Measurements from ENCODE around the gene PDGFB. TPM values are rescaled to one million over a fixed set of nuclear protein-coding genes. Genes with fewer than 3 reads are reported as not detected.

The PDGFB gene
- total RNA-seq, 1 experiment from 2014 or later, result 39.7 TPM

DNA sequence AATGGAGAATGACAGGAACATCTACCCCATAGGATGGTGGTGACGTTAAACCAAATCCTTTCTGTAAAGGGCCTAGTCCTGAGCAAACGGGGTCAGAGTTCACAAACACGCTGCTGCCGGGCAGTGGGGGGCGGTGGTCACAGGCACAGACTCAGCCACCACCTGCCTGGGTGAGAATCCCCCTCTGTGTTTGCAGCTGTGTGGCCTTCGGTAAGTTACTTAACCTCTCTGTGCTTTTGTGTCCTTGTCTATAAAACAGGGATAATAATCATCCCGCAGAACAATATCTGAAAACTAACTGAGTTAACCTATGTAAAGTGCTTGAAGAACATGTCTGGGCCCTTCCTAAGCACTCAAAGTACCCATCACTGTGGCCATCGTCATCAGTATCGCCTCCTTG lies 26.0 kb upstream of the PDGFB start:
- no peak overlapping the region for H2AFZ ChIP-seq
- BruUV-seq (replicated peaks), result no TSS peak
- no peaks in the 10 kb centered on the region for H3K9me2 ChIP-seq (ENCODE audit: insufficient read depth)
- no peak for DNase-seq
- no peak overlapping the region for H3K27ac ChIP-seq
- no peaks in the 10 kb centered on the region for H3K9me3 ChIP-seq (ENCODE audit: insufficient read depth, low read depth)
- peaks cover 38% of the 10 kb centered on the region for H3F3A ChIP-seq (ENCODE audit: insufficient read depth, low read depth)
- H3K4me1 ChIP-seq (replicated peaks; ENCODE audit: insufficient read depth), result peaks cover 22% of the 10 kb centered on the region
- ChIA-PET POLR2A (ENCODE audit: unreplicated experiment) (no interaction called here), CTCF (no interaction called here)
- TF ChIP-seq EZH2 (IDR thresholded peaks at IDR 0.05; ENCODE audit: low read depth), result no peak
- TF ChIP-seq, protein P1, sequence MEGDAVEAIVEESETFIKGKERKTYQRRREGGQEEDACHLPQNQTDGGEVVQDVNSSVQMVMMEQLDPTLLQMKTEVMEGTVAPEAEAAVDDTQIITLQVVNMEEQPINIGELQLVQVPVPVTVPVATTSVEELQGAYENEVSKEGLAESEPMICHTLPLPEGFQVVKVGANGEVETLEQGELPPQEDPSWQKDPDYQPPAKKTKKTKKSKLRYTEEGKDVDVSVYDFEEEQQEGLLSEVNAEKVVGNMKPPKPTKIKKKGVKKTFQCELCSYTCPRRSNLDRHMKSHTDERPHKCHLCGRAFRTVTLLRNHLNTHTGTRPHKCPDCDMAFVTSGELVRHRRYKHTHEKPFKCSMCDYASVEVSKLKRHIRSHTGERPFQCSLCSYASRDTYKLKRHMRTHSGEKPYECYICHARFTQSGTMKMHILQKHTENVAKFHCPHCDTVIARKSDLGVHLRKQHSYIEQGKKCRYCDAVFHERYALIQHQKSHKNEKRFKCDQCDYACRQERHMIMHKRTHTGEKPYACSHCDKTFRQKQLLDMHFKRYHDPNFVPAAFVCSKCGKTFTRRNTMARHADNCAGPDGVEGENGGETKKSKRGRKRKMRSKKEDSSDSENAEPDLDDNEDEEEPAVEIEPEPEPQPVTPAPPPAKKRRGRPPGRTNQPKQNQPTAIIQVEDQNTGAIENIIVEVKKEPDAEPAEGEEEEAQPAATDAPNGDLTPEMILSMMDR (conservative IDR thresholded peaks at IDR 0.05), result no peak
- intact Hi-C loops (cut with micrococcal nuclease; ENCODE audit: unreplicated experiment), result no loop called here
- H3K79me2 ChIP-seq (ENCODE audit: low read depth), result no peaks in the 10 kb centered on the region
- H3K36me3 ChIP-seq (ENCODE audit: low read depth), result no peaks in the 10 kb centered on the region
- H3K4me3 ChIP-seq, result no peak overlapping the region
- no peak overlapping the region for H3K4me2 ChIP-seq
- no peaks in the 10 kb centered on the region for H3K27me3 ChIP-seq (ENCODE audit: insufficient read depth, low read depth)
- H4K20me1 ChIP-seq (ENCODE audit: insufficient read depth), result no peaks in the 10 kb centered on the region

DNA sequence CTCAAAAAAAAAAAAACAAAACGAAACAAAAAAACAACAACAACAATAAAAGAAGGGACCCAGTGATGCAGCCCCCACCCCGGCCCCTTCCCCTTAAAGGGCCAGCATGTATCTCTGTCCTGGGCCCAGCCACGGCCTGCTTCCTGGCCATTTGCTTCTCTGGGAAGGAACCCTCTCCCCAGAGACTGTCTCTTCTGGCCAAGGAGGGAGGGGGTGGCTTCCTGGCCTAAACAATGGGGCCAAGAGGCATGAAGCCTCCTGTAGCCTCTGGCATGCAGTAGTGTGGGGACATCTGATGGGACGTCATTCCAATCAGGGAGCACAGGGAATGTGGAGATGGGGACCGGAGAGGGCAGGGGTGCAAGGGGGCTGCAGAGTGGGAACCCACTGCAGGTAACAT lies 25.5 kb upstream of the PDGFB start:
- ChIA-PET POLR2A (ENCODE audit: unreplicated experiment) (no interaction called here), CTCF (no interaction called here)
- Histone ChIP-seq H2AFZ (no peak overlapping the region), H3K9me2 (ENCODE audit: insufficient read depth) (no peaks in the 10 kb centered on the region), H3K4me1 (replicated peaks; ENCODE audit: insufficient read depth) (peaks cover 22% of the 10 kb centered on the region), H3F3A (ENCODE audit: insufficient read depth, low read depth) (peaks cover 40% of the 10 kb centered on the region), H3K36me3 (ENCODE audit: low read depth) (no peaks in the 10 kb centered on the region), H3K9me3 (ENCODE audit: insufficient read depth, low read depth) (no peaks in the 10 kb centered on the region), H3K4me3 (no peak overlapping the region), H4K20me1 (ENCODE audit: insufficient read depth) (no peaks in the 10 kb centered on the region), H3K79me2 (ENCODE audit: low read depth) (no peaks in the 10 kb centered on the region), H3K27ac (no peak overlapping the region), H3K27me3 (ENCODE audit: insufficient read depth, low read depth) (no peaks in the 10 kb centered on the region), H3K4me2 (no peak overlapping the region)
- TF ChIP-seq EZH2 (IDR thresholded peaks at IDR 0.05; ENCODE audit: low read depth), result no peak
- TF ChIP-seq, protein P1 (conservative IDR thresholded peaks at IDR 0.05), result no peak
- BruUV-seq (replicated peaks), result no TSS peak
- no peak for DNase-seq
- intact Hi-C loops (cut with micrococcal nuclease; ENCODE audit: unreplicated experiment), result no loop called here

DNA sequence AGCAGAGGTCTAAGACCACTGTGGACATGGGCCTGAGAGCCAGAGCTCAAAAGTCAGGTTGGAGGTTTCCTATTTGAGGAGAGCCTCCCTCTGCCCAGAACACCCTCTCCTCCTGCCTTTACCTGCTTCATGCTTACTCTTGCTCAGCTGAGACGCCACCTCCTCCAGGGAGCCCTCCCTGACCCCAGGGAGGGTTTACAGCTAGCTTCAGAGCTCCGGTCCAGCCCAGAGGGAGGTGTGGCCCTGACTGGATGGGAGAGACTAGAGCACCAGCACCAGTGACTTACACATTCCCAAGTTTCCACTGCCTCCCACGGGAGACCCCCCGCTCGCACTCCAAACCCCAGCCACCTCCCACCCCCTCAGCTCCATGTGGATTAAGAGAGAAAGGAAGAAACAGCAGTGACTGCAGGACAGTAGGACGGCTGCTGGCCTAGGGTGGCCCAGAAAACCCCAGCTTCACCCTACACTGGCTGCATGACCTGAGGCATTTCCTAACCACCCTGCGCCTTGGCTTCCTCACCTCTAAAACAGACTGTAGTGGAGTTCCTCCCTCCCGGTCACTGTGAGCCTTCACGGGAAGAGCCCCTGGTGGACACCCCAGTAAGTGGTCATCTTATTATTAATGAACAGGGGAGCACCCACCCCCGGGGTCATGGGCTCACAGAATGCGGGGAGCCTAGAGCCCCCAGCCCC lies 24.5 kb upstream of the PDGFB start:
- ChIA-PET CTCF (interaction anchor here (0.6 kb wide), 1 partner anchor 145 kb away, joined by 12 read pairs; no protein-coding TSS in a partner anchor), POLR2A (ENCODE audit: unreplicated experiment) (no interaction called here)
- H3K4me3 ChIP-seq, result no peak overlapping the region
- no peak overlapping the region for H2AFZ ChIP-seq
- no peaks in the 10 kb centered on the region for H4K20me1 ChIP-seq (ENCODE audit: insufficient read depth)
- DNase-seq, result no peak
- H3K4me2 ChIP-seq, result no peak overlapping the region
- no peaks in the 10 kb centered on the region for H3K9me3 ChIP-seq (ENCODE audit: insufficient read depth, low read depth)
- no peaks in the 10 kb centered on the region for H3K79me2 ChIP-seq (ENCODE audit: low read depth)
- no peaks in the 10 kb centered on the region for H3K36me3 ChIP-seq (ENCODE audit: low read depth)
- no peaks in the 10 kb centered on the region for H3K27me3 ChIP-seq (ENCODE audit: insufficient read depth, low read depth)
- TF ChIP-seq, protein P1 (conservative IDR thresholded peaks at IDR 0.05), result no peak
- TF ChIP-seq EZH2 (IDR thresholded peaks at IDR 0.05; ENCODE audit: low read depth), result no peak
- H3K27ac ChIP-seq, result no peak overlapping the region
- intact Hi-C loops (cut with micrococcal nuclease; ENCODE audit: unreplicated experiment), result no loop called here
- BruUV-seq (replicated peaks), result no TSS peak
- H3K9me2 ChIP-seq (ENCODE audit: insufficient read depth), result no peaks in the 10 kb centered on the region
- H3F3A ChIP-seq (ENCODE audit: insufficient read depth, low read depth), result peaks cover 40% of the 10 kb centered on the region
- H3K4me1 ChIP-seq (replicated peaks; ENCODE audit: insufficient read depth), result peaks cover 22% of the 10 kb centered on the region
